H1 (cell line): ENCODE results near the gene NMRK1. TPM values are rescaled to one million over a fixed set of nuclear protein-coding genes. Genes with fewer than 3 reads are reported as not detected.

Source experiments
- CTCF ChIA-PET: fragments of 300-600 bp; sonication (Branson Sonifier 250); formaldehyde crosslinking; loops from one replicate; lab custom pipeline; 2021; ENCODE audit not compliant: partially characterized antibody; lab: Charles Lee
- POLR2A ChIA-PET: fragments of 300-600 bp; sonication (Branson Sonifier 250); formaldehyde crosslinking; loops from one replicate; lab custom pipeline; 2021; ENCODE audit warnings: inconsistent platforms; ENCODE audit not compliant: partially characterized antibody; lab: Charles Lee
- DNase-seq, 2 experiments: peaks; one replicate each; pipeline versions ENCODE4 v3.0.0 to v3.0.0-alpha.2; 2010 to 2022; ENCODE audit warnings: low spot score in 2 of 2, low read depth in 1 of 2, mixed read lengths in 1 of 2
- FAIRE-seq: peaks from 2 replicates; lab custom pipeline; 2011; peaks lifted over from hg19 to GRCh38; lab: Jason Lieb, UNC
- H2AFZ ChIP-seq: 2 replicates; pipeline ENCODE4 v1.8.1; 2012; ENCODE audit warnings: low read length, inconsistent platforms
- H2AK5ac ChIP-seq: 2 replicates; pipeline ENCODE4 v1.6.1; 2013; ENCODE audit warnings: low read depth, low read length
- H2BK120ac ChIP-seq: replicated peaks from 2 replicates; pipeline ENCODE3; 2013; ENCODE audit warnings: low read depth, low read length, inconsistent platforms
- H2BK12ac ChIP-seq: 2 replicates; pipeline ENCODE4 v1.6.1; 2013; ENCODE audit warnings: low read depth, low read length
- H2BK15ac ChIP-seq: 2 replicates; pipeline ENCODE4 v1.6.1; 2013; ENCODE audit warnings: low read length
- H2BK20ac ChIP-seq: 2 replicates; pipeline ENCODE4 v1.6.1; 2013; ENCODE audit warnings: low read length
- H2BK5ac ChIP-seq: 2 replicates; pipeline ENCODE4 v1.6.1; 2013; ENCODE audit warnings: low read depth, low read length
- H3K14ac ChIP-seq: 2 replicates; pipeline ENCODE4 v1.6.1; 2013; ENCODE audit warnings: inconsistent platforms; ENCODE audit not compliant: insufficient read length
- H3K18ac ChIP-seq: 2 replicates; pipeline ENCODE4 v1.6.1; 2013; ENCODE audit warnings: low read length; ENCODE audit errors: extremely low read depth
- H3K23ac ChIP-seq: 2 replicates; pipeline ENCODE4 v1.6.1; 2013; ENCODE audit warnings: inconsistent platforms; ENCODE audit not compliant: insufficient read length
- H3K23me2 ChIP-seq: 2 replicates; pipeline ENCODE4 v1.6.1; 2013; ENCODE audit warnings: low read depth, low read length
- H3K27ac ChIP-seq: 2 replicates; pipeline ENCODE4 v1.6.1; 2011; ENCODE audit warnings: low read depth, low read length, inconsistent platforms
- H3K27me3 ChIP-seq, 4 experiments: replicated peaks in 1 of 4; 1 replicate in 1 of 4; 2 replicates in 3 of 4; pipeline versions ENCODE4 v1.6.1 to v1.8.1; 2011 to 2013; ENCODE audit warnings: low read length in 3 of 4, mild to moderate bottlenecking in 3 of 4, inconsistent platforms in 2 of 4, mixed read lengths in 2 of 4, moderate library complexity in 1 of 4; ENCODE audit not compliant: control insufficient read depth in 3 of 4, insufficient read depth in 3 of 4; ENCODE audit errors: extremely low read depth in 1 of 4
- H3K36me3 ChIP-seq, 4 experiments: 2 replicates each; pipeline versions ENCODE4 v1.6.1 to v1.8.1; 2011 to 2013; ENCODE audit warnings: mild to moderate bottlenecking in 4 of 4, low read length in 3 of 4, moderate library complexity in 2 of 4, control low read depth in 1 of 4, inconsistent platforms in 1 of 4; ENCODE audit not compliant: insufficient read depth in 4 of 4, control insufficient read depth in 2 of 4
- H3K4ac ChIP-seq: replicated peaks from 2 replicates; pipeline ENCODE3; 2013; ENCODE audit warnings: low read length, low read depth, mixed read lengths, inconsistent platforms; ENCODE audit not compliant: insufficient read length
- H3K4me1 ChIP-seq, 4 experiments: replicated peaks in 1 of 4; 1 replicate in 1 of 4; 2 replicates in 3 of 4; pipeline versions ENCODE4 v1.6.1 to v1.8.1; 2011 to 2013; ENCODE audit warnings: low read length in 3 of 4, inconsistent platforms in 2 of 4, mixed read lengths in 1 of 4; ENCODE audit not compliant: insufficient read depth in 4 of 4, control insufficient read depth in 3 of 4
- H3K4me2 ChIP-seq, 2 experiments: 2 replicates each; pipeline versions ENCODE4 v1.6.1 to v1.8.1; 2011 to 2013; ENCODE audit warnings: low read depth in 2 of 2, low read length in 2 of 2, control low read depth in 1 of 2, inconsistent platforms in 1 of 2, mild to moderate bottlenecking in 1 of 2; ENCODE audit not compliant: insufficient read depth in 1 of 2
- H3K4me3 ChIP-seq, 4 experiments: fragments of 200-600, 300-600 bp in 1 of 4; sonication (generic), shearing (Covaris generic), sonication (Bioruptor Twin) in 1 of 4; 2 replicates each; pipeline versions ENCODE4 v1.5.1 to v1.8.1; 2011 to 2016; ENCODE audit warnings: low read length in 4 of 4, low read depth in 3 of 4, control low read depth in 2 of 4, inconsistent platforms in 2 of 4, mild to moderate bottlenecking in 2 of 4, mixed read lengths in 1 of 4, moderate library complexity in 1 of 4; ENCODE audit not compliant: insufficient read depth in 2 of 4; ENCODE audit errors: extremely low read depth in 1 of 4
- H3K56ac ChIP-seq: replicated peaks from 2 replicates; pipeline ENCODE3; 2013; ENCODE audit warnings: low read depth, mild to moderate bottlenecking, mixed read lengths, low read length, inconsistent platforms; ENCODE audit not compliant: insufficient read length
- H3K79me1 ChIP-seq: 2 replicates; pipeline ENCODE4 v1.6.1; 2013; ENCODE audit warnings: low read depth, low read length, control low read depth
- H3K79me2 ChIP-seq, 2 experiments: 2 replicates each; pipeline versions ENCODE4 v1.6.1 to v1.8.1; 2012 to 2013; ENCODE audit warnings: low read length in 2 of 2, mild to moderate bottlenecking in 2 of 2, inconsistent platforms in 1 of 2; ENCODE audit not compliant: insufficient read depth in 2 of 2, control insufficient read depth in 1 of 2
- H3K9ac ChIP-seq, 4 experiments: replicated peaks in 1 of 4; 1 replicate in 1 of 4; 2 replicates in 3 of 4; pipeline versions ENCODE4 v1.6.1 to v1.8.1; 2011 to 2013; ENCODE audit warnings: low read depth in 3 of 4, low read length in 3 of 4, control low read depth in 2 of 4, mild to moderate bottlenecking in 2 of 4, moderate library complexity in 2 of 4, inconsistent platforms in 1 of 4; ENCODE audit errors: extremely low read depth in 1 of 4
- H3K9me3 ChIP-seq, 2 experiments: 2 replicates each; pipeline versions ENCODE4 v1.6.1 to v1.8.1; 2012 to 2013; ENCODE audit warnings: mild to moderate bottlenecking in 2 of 2, moderate library complexity in 2 of 2, control low read depth in 1 of 2, inconsistent platforms in 1 of 2, low read depth in 1 of 2, low read length in 1 of 2, mixed read lengths in 1 of 2; ENCODE audit not compliant: insufficient read depth in 2 of 2
- H4K20me1 ChIP-seq, 2 experiments: replicated peaks in 1 of 2; 2 replicates each; pipeline versions ENCODE3 to v1.8.1; 2011 to 2013; ENCODE audit warnings: inconsistent platforms in 2 of 2, low read length in 2 of 2, mild to moderate bottlenecking in 1 of 2; ENCODE audit not compliant: insufficient read depth in 2 of 2, control insufficient read depth in 1 of 2
- H4K5ac ChIP-seq: 2 replicates; pipeline ENCODE4 v1.6.1; 2013; ENCODE audit warnings: low read length, low read depth, mixed read lengths, inconsistent platforms; ENCODE audit not compliant: insufficient read length
- H4K8ac ChIP-seq: 2 replicates; pipeline ENCODE4 v1.8.0; 2013; ENCODE audit warnings: mild to moderate bottlenecking, moderate library complexity, low read length, inconsistent platforms; ENCODE audit not compliant: insufficient read depth; ENCODE audit errors: extremely low read depth
- H4K91ac ChIP-seq: replicated peaks from 2 replicates; pipeline ENCODE3; 2013; ENCODE audit warnings: low read length, mixed read lengths, inconsistent platforms; ENCODE audit not compliant: insufficient read length
- ASH2L ChIP-seq: fragments of 200-600, 300-600 bp; sonication (generic); IDR thresholded peaks from one replicate; pipeline ENCODE4 v1.7.1; 2017; ENCODE audit warnings: low read length
- SP2 ChIP-seq: IDR thresholded peaks from 2 replicates; pipeline ENCODE4 v1.6.1; 2012; ENCODE audit warnings: mild to moderate bottlenecking, low read length, inconsistent platforms
- SP4 ChIP-seq: IDR thresholded peaks from 2 replicates; pipeline ENCODE4 v1.6.1; 2012; ENCODE audit warnings: low read length, inconsistent platforms
- TEAD4 ChIP-seq: IDR thresholded peaks from 2 replicates; pipeline ENCODE4 v1.6.1; 2012; ENCODE audit warnings: low read depth, low read length, inconsistent platforms, mixed read lengths
- WGBS, 2 experiments: shearing (Covaris generic) in 1 of 2; methylation state at CpG; one replicate each; pipeline versions ENCODE4 v1.1.6 to v1.1.7; 2013 to 2015; ENCODE audit warnings: low lambda C conversion rate in 2 of 2, mixed read lengths in 2 of 2, inconsistent platforms in 1 of 2, low coverage in 1 of 2, missing lambda C conversion rate in 1 of 2; ENCODE audit not compliant: insufficient replicate concordance in 2 of 2, insufficient coverage in 1 of 2, insufficient read length in 1 of 2; ENCODE audit errors: extremely low coverage in 1 of 2, missing lambda C conversion rate in 1 of 2; 5-methylcytosine and 5-hydroxymethylcytosine counted together
- polyA plus RNA-seq, 7 experiments: library from polyadenylated mRNA; depleted of rRNA in 3 of 7; stranded (reverse) in 5 of 7; unstranded in 2 of 7; fragments of >200 nt in 5 of 7; fragments of 200-250 nt in 2 of 7; gene quantifications; 1 replicate in 5 of 7; 2 replicates in 1 of 7; 4 replicates in 1 of 7; pipeline versions ENCODE4 v1.2.1 to v1.2.3, GENCODE V29; 2011 to 2013; ENCODE audit warnings: missing spikeins in 2 of 7, mixed read lengths in 2 of 7
- total RNA-seq: library from RNA; stranded (reverse); fragmentation: NEBNext Ultra II Directional; extraction: Animal tissue kit (Norgen Biotek cat#: 25700); gene quantifications from 2 replicates; pipeline ENCODE4 v1.2.1, GENCODE V29; 2021

Gene NMRK1
- total and polyA plus RNA-seq, 2 of the 8 experiments (the other 6 are each of a cell fraction or from before 2014, with no cell fraction given): 5.8 to 8.1 TPM

DNA sequence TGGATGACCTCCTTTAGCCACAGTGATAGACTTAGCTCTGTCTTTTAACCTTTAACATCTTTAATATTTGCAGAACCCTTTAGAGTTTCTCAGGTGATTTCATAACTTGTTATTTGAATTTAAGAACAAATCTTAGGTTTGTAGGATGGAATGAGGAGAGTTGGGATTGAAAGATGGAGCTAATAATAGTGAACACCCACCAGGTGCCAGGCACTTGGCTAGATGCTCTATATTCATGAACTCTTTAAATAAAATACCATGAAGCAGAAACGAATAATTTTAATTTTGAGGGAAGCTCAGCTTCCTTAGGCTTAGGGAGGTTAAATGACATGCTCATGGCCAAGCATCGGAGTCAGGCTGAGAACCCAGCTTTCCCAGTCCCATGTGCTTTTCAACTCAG lies 40.4 kb downstream of the NMRK1 start:
- H4K8ac ChIP-seq: no peak overlapping the region
- H3K79me2 ChIP-seq: no peaks in the 10 kb centered on the region
- H3K36me3 ChIP-seq: no peaks in the 10 kb centered on the region
- CTCF ChIA-PET: interaction anchor here (0.8 to 2.1 kb wide), 5 partner anchors 9 to 28 kb away, joined by 3 to 8 read pairs (median 4); no protein-coding TSS in a partner anchor
- TF ChIP-seq ASH2L (no peak), SP4 (no peak), TEAD4 (no peak), SP2 (no peak)
- no peak overlapping the region for H3K14ac ChIP-seq
- H3K23me2 ChIP-seq: no peaks in the 10 kb centered on the region
- H3K4me2 ChIP-seq: no peak overlapping the region
- no peak overlapping the region for H3K9ac ChIP-seq
- POLR2A ChIA-PET: interaction anchor here (1.4 kb wide), 1 partner anchor 20 kb away, joined by 6 read pairs; the partner anchor contains the start of gene CARNMT1
- H3K4ac ChIP-seq: no peak overlapping the region
- no peaks in the 10 kb centered on the region for H3K79me1 ChIP-seq
- FAIRE-seq: no peak
- H3K4me1 ChIP-seq: no peaks in the 10 kb centered on the region
- no peak overlapping the region for H3K27ac ChIP-seq
- no peak overlapping the region for H2BK15ac ChIP-seq
- no peak overlapping the region for H3K56ac ChIP-seq
- H3K9me3 ChIP-seq: no peaks in the 10 kb centered on the region
- no peak overlapping the region for H2BK5ac ChIP-seq
- 50% methylated on average over 2 of the region's 2 CpGs; no CpG with 5 or more reads in 1 of the 2 experiments for WGBS, 2 experiments
- no peak overlapping the region for H4K91ac ChIP-seq
- no peak overlapping the region for H2AFZ ChIP-seq
- H3K27me3 ChIP-seq: no peaks in the 10 kb centered on the region
- H2BK20ac ChIP-seq: no peak overlapping the region
- H3K4me3 ChIP-seq: no peak overlapping the region
- H3K18ac ChIP-seq: no peak overlapping the region
- no peak for DNase-seq
- H2BK12ac ChIP-seq: no peak overlapping the region
- no peaks in the 10 kb centered on the region for H4K20me1 ChIP-seq
- H4K5ac ChIP-seq: no peak overlapping the region
- H2AK5ac ChIP-seq: no peak overlapping the region
- no peak overlapping the region for H2BK120ac ChIP-seq
- H3K23ac ChIP-seq: no peak overlapping the region
